ENCODE results near the gene WDR86. TPM values are rescaled to one million over a fixed set of nuclear protein-coding genes. Genes with fewer than 3 reads are reported as not detected.
A peak's percentile ranks its signal among the peaks of the same experiment; 100 is the strongest.

WDR86 gene
- total RNA-seq, 2 donors from 2014 or later, result 8.5 TPM; not detected in 1

DNA sequence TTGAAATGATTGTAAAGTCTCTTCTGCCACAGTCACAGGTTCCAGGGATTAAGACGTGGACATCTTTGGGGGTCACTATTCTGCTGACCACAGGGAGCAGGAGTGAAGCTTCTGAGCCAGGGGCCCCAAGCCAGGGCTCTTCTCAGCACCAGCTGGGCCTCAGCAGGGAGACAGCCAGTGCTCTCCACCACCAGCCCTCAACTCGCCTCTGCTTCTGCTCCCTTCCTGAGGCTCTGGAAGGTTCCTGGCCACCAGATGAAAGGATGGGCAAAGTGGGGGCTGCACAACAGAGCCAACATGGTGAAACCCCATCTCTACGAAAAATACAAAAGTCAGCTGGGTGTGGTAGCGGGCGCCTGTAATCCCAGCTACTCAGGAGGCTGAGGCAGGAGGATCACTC is 41.3 kb upstream of the WDR86 start:
- H3K27ac ChIP-seq, result no peak overlapping the region
- no peaks in the 10 kb centered on the region for H3K9me3 ChIP-seq
- DNase-seq (ENCODE audit: low spot score) (no peak), ATAC-seq (ENCODE audit: insufficient number of reproducible peaks, low FRiP score, low read depth) (no peak)
- no peaks in the 10 kb centered on the region for H3K36me3 ChIP-seq
- peaks cover 0 to 12% of the 10 kb centered on the region in 2 donors for H3K4me1 ChIP-seq (ENCODE audit: control insufficient read depth in 1 of 2, low read depth in 2 of 2)
- no peak overlapping the region for H3K4me3 ChIP-seq
- TF ChIP-seq, protein P1, sequence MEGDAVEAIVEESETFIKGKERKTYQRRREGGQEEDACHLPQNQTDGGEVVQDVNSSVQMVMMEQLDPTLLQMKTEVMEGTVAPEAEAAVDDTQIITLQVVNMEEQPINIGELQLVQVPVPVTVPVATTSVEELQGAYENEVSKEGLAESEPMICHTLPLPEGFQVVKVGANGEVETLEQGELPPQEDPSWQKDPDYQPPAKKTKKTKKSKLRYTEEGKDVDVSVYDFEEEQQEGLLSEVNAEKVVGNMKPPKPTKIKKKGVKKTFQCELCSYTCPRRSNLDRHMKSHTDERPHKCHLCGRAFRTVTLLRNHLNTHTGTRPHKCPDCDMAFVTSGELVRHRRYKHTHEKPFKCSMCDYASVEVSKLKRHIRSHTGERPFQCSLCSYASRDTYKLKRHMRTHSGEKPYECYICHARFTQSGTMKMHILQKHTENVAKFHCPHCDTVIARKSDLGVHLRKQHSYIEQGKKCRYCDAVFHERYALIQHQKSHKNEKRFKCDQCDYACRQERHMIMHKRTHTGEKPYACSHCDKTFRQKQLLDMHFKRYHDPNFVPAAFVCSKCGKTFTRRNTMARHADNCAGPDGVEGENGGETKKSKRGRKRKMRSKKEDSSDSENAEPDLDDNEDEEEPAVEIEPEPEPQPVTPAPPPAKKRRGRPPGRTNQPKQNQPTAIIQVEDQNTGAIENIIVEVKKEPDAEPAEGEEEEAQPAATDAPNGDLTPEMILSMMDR (IDR thresholded peaks at IDR 0.05), result no peak
- H3K27me3 ChIP-seq (replicated peaks; ENCODE audit: insufficient read depth), result no peaks in the 10 kb centered on the region

GRCh38 chr7:151449990-151450389 is 40.2 kb upstream of the WDR86 start:
- Histone ChIP-seq H3K36me3 (no peaks in the 10 kb centered on the region), H3K27me3 (replicated peaks; ENCODE audit: insufficient read depth) (no peaks in the 10 kb centered on the region), H3K27ac (no peak overlapping the region), H3K4me3 (no peak overlapping the region), H3K4me1 (ENCODE audit: control insufficient read depth in 1 of 2, low read depth in 2 of 2) (peaks cover 0 to 12% of the 10 kb centered on the region in 2 donors), H3K9me3 (no peaks in the 10 kb centered on the region)
- no peak for DNase-seq (ENCODE audit: low spot score)
- ATAC-seq (ENCODE audit: insufficient number of reproducible peaks, low FRiP score, low read depth), result no peak
- TF ChIP-seq, protein P1 (IDR thresholded peaks at IDR 0.05), result no peak

DNA sequence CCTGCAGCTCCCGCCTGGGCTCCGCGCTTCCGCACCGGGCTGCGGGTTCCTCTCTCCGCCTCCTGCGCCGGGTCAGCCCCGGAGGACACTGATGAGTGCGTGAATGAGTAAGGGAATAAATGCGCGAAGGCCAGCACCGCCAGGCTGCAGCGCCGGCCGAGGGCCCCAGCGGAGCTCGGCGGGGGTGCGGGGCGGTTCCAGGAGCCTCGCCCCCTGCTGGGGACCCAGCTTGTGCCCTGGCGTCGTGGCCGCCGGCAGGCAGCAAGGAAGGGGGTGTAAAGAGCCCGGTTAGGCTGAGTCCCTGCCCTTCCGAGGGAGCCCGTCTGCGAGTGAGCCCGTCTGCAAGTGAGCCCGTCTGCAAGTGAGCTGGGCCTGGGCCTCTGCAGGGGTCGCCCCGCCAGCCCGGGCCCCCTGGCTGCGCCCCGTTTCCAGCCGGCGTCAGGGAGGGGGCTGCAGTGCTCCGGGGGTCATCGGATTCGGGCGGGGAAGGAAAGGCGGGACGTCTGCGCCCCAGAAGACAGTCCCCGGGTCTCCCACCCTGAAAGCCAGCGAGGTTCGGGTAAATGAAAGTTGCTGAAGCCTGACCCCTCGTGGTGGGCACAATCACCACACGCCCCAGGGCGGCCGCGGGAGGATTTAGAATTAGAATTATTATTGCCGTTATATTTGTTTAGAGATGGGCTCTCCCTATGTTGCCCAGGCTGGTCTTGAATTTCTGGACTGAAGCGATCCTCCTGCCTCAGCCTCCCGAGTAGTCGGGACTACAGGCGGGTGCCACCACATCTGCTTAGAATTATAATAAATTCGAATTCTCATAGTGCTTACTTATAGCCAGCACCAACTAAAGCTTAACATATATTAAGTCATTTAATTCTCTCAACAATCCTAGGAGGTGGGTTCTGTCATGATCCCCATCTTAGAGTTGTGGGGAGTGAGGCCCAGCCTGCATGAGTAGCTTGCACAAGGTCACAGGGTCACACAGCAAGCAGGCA is 38.7 kb upstream of the WDR86 start:
- Histone ChIP-seq H3K4me3 (peak overlapping the region; percentile 77), H3K27ac (peak overlapping the region in 1 of 2 donors; percentile 31), H3K4me1 (ENCODE audit: control insufficient read depth in 1 of 2, low read depth in 2 of 2) (peaks cover 0 to 12% of the 10 kb centered on the region in 2 donors), H3K36me3 (no peaks in the 10 kb centered on the region), H3K27me3 (replicated peaks; ENCODE audit: insufficient read depth) (no peaks in the 10 kb centered on the region), H3K9me3 (no peaks in the 10 kb centered on the region)
- TF ChIP-seq, protein P1 (IDR thresholded peaks at IDR 0.05), result peak; percentile 82
- DNase-seq (ENCODE audit: low spot score), result peak; percentile 30
- ATAC-seq (ENCODE audit: insufficient number of reproducible peaks, low FRiP score, low read depth), result peak; percentile 64

DNA sequence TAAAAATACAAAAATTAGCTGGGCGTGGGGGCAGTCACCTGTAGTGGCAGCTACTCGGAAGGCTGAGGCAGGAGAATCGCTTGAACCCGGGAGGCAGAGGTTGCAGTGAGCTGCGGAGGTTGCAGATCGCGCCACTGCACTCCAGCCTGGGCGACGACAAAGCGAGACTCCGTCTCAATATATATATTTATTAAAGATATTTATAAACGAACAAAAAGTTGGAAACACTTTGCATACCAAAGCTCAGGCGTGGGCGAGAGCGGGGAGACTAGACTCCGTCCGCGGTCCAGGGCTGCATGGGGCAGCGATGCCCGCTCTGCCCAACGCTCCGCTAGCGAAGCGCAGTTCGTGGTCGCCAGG is 38.0 kb upstream of the WDR86 start:
- DNase-seq (ENCODE audit: low spot score), result no peak
- H3K36me3 ChIP-seq, result no peaks in the 10 kb centered on the region
- no peak for ATAC-seq (ENCODE audit: insufficient number of reproducible peaks, low FRiP score, low read depth)
- H3K27ac ChIP-seq, result peak overlapping the region in 1 of 2 donors; percentile 31
- TF ChIP-seq, protein P1 (IDR thresholded peaks at IDR 0.05), result no peak
- peak overlapping the region; percentile 77 for H3K4me3 ChIP-seq
- H3K9me3 ChIP-seq, result no peaks in the 10 kb centered on the region
- peaks cover 0 to 12% of the 10 kb centered on the region in 2 donors for H3K4me1 ChIP-seq (ENCODE audit: control insufficient read depth in 1 of 2, low read depth in 2 of 2)
- no peaks in the 10 kb centered on the region for H3K27me3 ChIP-seq (replicated peaks; ENCODE audit: insufficient read depth)

DNA sequence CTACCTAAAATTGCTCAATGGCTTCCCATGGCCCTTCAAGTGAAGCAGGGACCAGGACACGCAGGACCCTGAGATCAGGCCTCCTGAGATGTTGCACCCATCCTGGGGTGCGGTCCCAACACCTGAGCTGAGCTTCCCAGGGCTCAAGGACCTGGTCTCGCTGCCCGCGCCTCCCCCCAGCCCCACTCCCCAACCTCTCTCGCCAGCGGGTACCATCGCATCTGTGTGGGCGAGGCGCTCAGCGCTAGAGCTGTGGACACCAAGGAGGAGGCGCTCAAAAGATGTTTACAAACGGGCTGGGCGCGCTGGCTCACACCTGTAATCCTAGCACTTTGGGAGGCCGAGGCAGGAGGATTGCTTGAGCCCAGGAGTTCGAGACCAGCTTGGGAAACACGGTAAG is 37.5 kb upstream of the WDR86 start:
- ATAC-seq (ENCODE audit: insufficient number of reproducible peaks, low FRiP score, low read depth) (no peak), DNase-seq (ENCODE audit: low spot score) (no peak)
- TF ChIP-seq, protein P1 (IDR thresholded peaks at IDR 0.05), result no peak
- Histone ChIP-seq H3K9me3 (no peaks in the 10 kb centered on the region), H3K27me3 (replicated peaks; ENCODE audit: insufficient read depth) (no peaks in the 10 kb centered on the region), H3K27ac (no peak overlapping the region), H3K4me3 (no peak overlapping the region), H3K36me3 (no peaks in the 10 kb centered on the region), H3K4me1 (ENCODE audit: control insufficient read depth in 1 of 2, low read depth in 2 of 2) (peaks cover 0 to 12% of the 10 kb centered on the region in 2 donors)
